GM18502 (cell line): Measurements from ENCODE around the gene RTN4RL2.

ENCODE experiments used
- ATAC-seq: cut with Tn5 transposase; IDR thresholded peaks from one replicate; pipeline ENCODE4 v1.9.1; 2021; ENCODE audit warnings: mild to moderate bottlenecking; ENCODE audit not compliant: unreplicated experiment, poor library complexity

RTN4RL2 gene

GRCh38 chr11:57514538-57515331, 54.4 kb downstream of the RTN4RL2 start:
- ATAC-seq, result peak; percentile 51

- peak; percentile 62 for ATAC-seq
These were observed 55.2 kb downstream of the RTN4RL2 start, which contains the start of gene SLC43A1 for GRCh38 chr11:57515332-57516060. SLC43A1 (minus strand) TSS chr11:57515702; CDS start chr11:57514111, 1,591 bp downstream.

GRCh38 chr11:57516061-57516443, 55.7 kb downstream of the RTN4RL2 start:
- ATAC-seq, result no peak

- ATAC-seq, result no peak
These were observed 60.8 kb downstream of the RTN4RL2 start for GRCh38 chr11:57521116-57521515.

GRCh38 chr11:57523419-57523818, 63.1 kb downstream of the RTN4RL2 start:
- ATAC-seq, result no peak
